GM12878 (cell line): ENCODE data around the gene SFXN4. TPM values are rescaled to one million over a fixed set of nuclear protein-coding genes. Genes with fewer than 3 reads are reported as not detected.

Experiments used
- polyA plus RNA-seq, 11 experiments: library from polyadenylated mRNA; depleted of rRNA in 4 of 11; unstranded in 6 of 11; stranded (reverse) in 5 of 11; fragments of >200 nt; fragmentation: Nextera tagmentation in 4 of 11; fragmentation: Illumina TruSeq in 1 of 11; extraction: Ambion mirVana in 4 of 11; extraction: Trizol in 1 of 11; gene quantifications; 1 replicate in 1 of 11; 2 replicates in 10 of 11; pipeline versions ENCODE4 v1.2.1 to v1.2.3, GENCODE V29; 2011 to 2016; ENCODE audit warnings: inconsistent platforms in 2 of 11, missing spikeins in 2 of 11, low read depth in 1 of 11
- total RNA-seq, 4 experiments: library from RNA; depleted of rRNA in 3 of 4; stranded (reverse); fragments of >200 nt in 3 of 4; fragmentation: Illumina TruSeq in 1 of 4; extraction: Trizol in 1 of 4; gene quantifications; 2 replicates each; pipeline versions ENCODE4 v1.2.1 to v1.2.3, GENCODE V29; 2013 to 2021
- TF ChIP-seq, protein P1 (sequence below): fragments of 450-650 bp; formaldehyde crosslinking; IDR thresholded peaks from 2 replicates; pipeline ENCODE4 v1.4.0; 2020; ENCODE audit warnings: mild to moderate bottlenecking, moderate library complexity
- TF ChIP-seq, protein P2 (sequence below): fragments of 450-650 bp; formaldehyde crosslinking; IDR thresholded peaks from 2 replicates; pipeline ENCODE4 v1.4.0; 2022; ENCODE audit warnings: mild to moderate bottlenecking, moderate library complexity

The SFXN4 gene
- total and polyA plus RNA-seq, 10 of the 15 experiments (the other 5 are each of a cell fraction or from before 2014, with no cell fraction given): 40.7 to 111 (median 48.8) TPM

DNA sequence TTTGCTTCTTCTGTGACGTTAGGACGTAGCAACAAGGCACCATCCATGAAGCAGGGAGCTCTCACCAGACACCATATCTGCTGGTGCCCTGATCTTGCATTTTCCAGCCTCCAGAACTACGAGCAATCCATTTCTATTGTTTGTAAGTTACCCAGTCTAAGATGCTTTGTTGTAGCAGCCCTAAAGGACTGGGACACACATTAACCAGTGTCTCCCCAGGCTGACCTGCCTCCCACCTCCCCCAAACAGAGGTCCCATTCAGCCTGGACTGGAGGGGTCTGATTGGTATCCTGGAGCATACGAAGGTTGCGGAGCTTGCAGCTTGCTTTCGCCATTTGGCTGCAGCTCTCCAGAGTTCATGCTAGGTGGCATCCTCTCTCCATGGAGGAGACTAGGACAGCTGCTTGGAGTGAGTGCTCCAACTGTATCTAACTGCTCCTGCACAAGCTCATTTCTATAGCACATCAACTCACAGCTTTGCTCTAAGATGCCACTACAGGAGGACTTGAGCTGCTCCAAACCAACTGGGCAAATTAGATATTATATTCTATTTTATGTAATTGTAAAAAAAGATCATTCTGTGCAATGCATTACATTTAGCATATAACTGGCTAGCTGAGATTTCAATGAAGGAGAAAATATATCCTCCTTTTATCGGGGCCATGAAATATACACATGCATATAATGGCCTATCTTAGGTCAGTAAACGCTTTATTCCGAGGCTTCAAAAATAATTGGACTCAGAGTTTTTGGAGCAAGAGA lies 33.9 kb upstream of the SFXN4 start (continued):
- TF ChIP-seq, protein P1, sequence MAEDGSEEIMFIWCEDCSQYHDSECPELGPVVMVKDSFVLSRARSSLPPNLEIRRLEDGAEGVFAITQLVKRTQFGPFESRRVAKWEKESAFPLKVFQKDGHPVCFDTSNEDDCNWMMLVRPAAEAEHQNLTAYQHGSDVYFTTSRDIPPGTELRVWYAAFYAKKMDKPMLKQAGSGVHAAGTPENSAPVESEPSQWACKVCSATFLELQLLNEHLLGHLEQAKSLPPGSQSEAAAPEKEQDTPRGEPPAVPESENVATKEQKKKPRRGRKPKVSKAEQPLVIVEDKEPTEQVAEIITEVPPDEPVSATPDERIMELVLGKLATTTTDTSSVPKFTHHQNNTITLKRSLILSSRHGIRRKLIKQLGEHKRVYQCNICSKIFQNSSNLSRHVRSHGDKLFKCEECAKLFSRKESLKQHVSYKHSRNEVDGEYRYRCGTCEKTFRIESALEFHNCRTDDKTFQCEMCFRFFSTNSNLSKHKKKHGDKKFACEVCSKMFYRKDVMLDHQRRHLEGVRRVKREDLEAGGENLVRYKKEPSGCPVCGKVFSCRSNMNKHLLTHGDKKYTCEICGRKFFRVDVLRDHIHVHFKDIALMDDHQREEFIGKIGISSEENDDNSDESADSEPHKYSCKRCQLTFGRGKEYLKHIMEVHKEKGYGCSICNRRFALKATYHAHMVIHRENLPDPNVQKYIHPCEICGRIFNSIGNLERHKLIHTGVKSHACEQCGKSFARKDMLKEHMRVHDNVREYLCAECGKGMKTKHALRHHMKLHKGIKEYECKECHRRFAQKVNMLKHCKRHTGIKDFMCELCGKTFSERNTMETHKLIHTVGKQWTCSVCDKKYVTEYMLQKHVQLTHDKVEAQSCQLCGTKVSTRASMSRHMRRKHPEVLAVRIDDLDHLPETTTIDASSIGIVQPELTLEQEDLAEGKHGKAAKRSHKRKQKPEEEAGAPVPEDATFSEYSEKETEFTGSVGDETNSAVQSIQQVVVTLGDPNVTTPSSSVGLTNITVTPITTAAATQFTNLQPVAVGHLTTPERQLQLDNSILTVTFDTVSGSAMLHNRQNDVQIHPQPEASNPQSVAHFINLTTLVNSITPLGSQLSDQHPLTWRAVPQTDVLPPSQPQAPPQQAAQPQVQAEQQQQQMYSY: no peak
- TF ChIP-seq, protein P2, sequence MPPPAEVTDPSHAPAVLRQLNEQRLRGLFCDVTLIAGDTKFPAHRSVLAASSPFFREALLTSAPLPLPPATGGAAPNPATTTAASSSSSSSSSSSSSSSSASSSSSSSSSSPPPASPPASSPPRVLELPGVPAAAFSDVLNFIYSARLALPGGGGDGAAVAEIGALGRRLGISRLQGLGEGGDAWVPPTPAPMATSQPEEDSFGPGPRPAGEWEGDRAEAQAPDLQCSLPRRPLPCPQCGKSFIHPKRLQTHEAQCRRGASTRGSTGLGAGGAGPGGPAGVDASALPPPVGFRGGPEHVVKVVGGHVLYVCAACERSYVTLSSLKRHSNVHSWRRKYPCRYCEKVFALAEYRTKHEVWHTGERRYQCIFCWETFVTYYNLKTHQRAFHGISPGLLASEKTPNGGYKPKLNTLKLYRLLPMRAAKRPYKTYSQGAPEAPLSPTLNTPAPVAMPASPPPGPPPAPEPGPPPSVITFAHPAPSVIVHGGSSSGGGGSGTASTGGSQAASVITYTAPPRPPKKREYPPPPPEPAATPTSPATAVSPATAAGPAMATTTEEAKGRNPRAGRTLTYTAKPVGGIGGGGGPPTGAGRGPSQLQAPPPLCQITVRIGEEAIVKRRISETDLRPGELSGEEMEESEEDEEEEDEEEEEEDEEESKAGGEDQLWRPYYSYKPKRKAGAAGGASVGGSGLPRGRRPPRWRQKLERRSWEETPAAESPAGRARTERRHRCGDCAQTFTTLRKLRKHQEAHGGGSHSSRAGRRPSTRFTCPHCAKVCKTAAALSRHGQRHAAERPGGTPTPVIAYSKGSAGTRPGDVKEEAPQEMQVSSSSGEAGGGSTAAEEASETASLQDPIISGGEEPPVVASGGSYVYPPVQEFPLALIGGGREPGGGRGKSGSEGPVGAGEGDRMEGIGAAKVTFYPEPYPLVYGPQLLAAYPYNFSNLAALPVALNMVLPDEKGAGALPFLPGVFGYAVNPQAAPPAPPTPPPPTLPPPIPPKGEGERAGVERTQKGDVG (CRISPR knock-in tag): no peak
- TF ChIP-seq, all 136 proteins: peak for 5
